Panc1 (cell line): ENCODE data around the gene HES4. TPM values are rescaled to one million over a fixed set of nuclear protein-coding genes. Genes with fewer than 3 reads are reported as not detected.

Source experiments
- ATAC-seq: fragments of 200-7000 bp; cut with Tn5 transposase; 2 replicates; pipeline ENCODE4 v1.9.1; 2020; ENCODE audit warnings: mild to moderate bottlenecking, moderate library complexity
- BruUV-seq: library from RNA; stranded (reverse); fragments of 400-500 nt; replicated peaks from 2 replicates; lab custom pipeline; 2021; lab: Mats Ljungman, UMichigan
- CTCF ChIA-PET: fragments of 300-600 bp; sonication (Branson Sonifier 250); formaldehyde crosslinking; loops from one replicate; lab custom pipeline; 2022; ENCODE audit warnings: antibody characterized with exemption; lab: Charles Lee
- POLR2A ChIA-PET: fragments of 300-600 bp; sonication (Branson Sonifier 250); formaldehyde crosslinking; loops from one replicate; lab custom pipeline; 2022; ENCODE audit warnings: antibody characterized with exemption; lab: Charles Lee
- DNase-seq: peaks from one replicate; pipeline ENCODE4 v3.0.0-alpha.2; 2010; ENCODE audit warnings: low read depth, low spot score
- H3K27ac ChIP-seq: 2 replicates; pipeline ENCODE4 v1.5.1; 2011; ENCODE audit warnings: mild to moderate bottlenecking, low read length, inconsistent platforms
- H3K27me3 ChIP-seq: fragments of 200-500 bp; sonication (Bioruptor generic); 2 replicates; pipeline ENCODE4 v1.6.0; 2014; ENCODE audit warnings: low read length, inconsistent platforms; ENCODE audit not compliant: control insufficient read depth, insufficient read depth
- H3K36me3 ChIP-seq: fragments of 200-500 bp; sonication (Bioruptor generic); 2 replicates; pipeline ENCODE4 v1.5.1; 2014; ENCODE audit warnings: inconsistent platforms, mild to moderate bottlenecking, low read length, moderate library complexity; ENCODE audit not compliant: control insufficient read depth, insufficient read depth
- H3K4me1 ChIP-seq: 2 replicates; pipeline ENCODE4 v1.5.1; 2011; ENCODE audit warnings: inconsistent platforms, mild to moderate bottlenecking, low read length, moderate library complexity; ENCODE audit not compliant: control insufficient read depth, insufficient read depth
- H3K4me3 ChIP-seq, 2 experiments: 2 replicates each; pipeline ENCODE4 v1.5.1; 2011 to 2012; ENCODE audit warnings: low read depth in 2 of 2, low read length in 2 of 2, mild to moderate bottlenecking in 2 of 2, inconsistent platforms in 1 of 2, moderate library complexity in 1 of 2
- H3K9me3 ChIP-seq: fragments of 200-500 bp; sonication (Bioruptor generic); 2 replicates; pipeline ENCODE4 v1.5.1; 2014; ENCODE audit warnings: low read depth, mild to moderate bottlenecking, inconsistent platforms, low read length, moderate library complexity; ENCODE audit not compliant: control insufficient read depth, insufficient read depth
- CTCF ChIP-seq: fragments of 450-650 bp; IDR thresholded peaks from 2 replicates; pipeline ENCODE4 v1.5.1; 2017; ENCODE audit warnings: mild to moderate bottlenecking
- POLR2AphosphoS5 ChIP-seq: IDR thresholded peaks from 2 replicates; pipeline ENCODE4 v1.6.1; 2012; ENCODE audit warnings: mild to moderate bottlenecking, low read depth, low read length, moderate library complexity
- REST ChIP-seq, 2 experiments: IDR thresholded peaks; 2 replicates each; pipeline ENCODE4 v1.6.1; 2011 to 2012; ENCODE audit warnings: low read depth in 2 of 2, control low read depth in 1 of 2, low read length in 1 of 2, mild to moderate bottlenecking in 1 of 2, moderate library complexity in 1 of 2; ENCODE audit not compliant: insufficient read depth in 1 of 2
- SIN3A ChIP-seq: IDR thresholded peaks from 2 replicates; pipeline ENCODE4 v1.6.1; 2012; ENCODE audit warnings: low read depth, mild to moderate bottlenecking, low read length, moderate library complexity, borderline replicate concordance; ENCODE audit not compliant: insufficient read depth
- TCF7L2 ChIP-seq: IDR thresholded peaks from 2 replicates; pipeline ENCODE4 v1.6.1; 2011; ENCODE audit warnings: mild to moderate bottlenecking, low read depth, low read length, inconsistent platforms
- in situ Hi-C: cut with HindIII; loops from 2 replicates; pipeline ENCODE4 v1.10.0; 2016; ENCODE audit warnings: low sequenced_read_pairs, low pct_unique_long_range_greater_than_20kb
- intact Hi-C: fragments of 100-400 bp; cut with micrococcal nuclease; formaldehyde crosslinking; loops from one replicate; pipeline ENCODE4 v1.10.0; 2022; ENCODE audit not compliant: unreplicated experiment
- total RNA-seq: library from RNA; stranded (reverse); gene quantifications from one replicate; pipeline ENCODE4 v1.2.1, GENCODE V29; 2021; ENCODE audit not compliant: unreplicated experiment

Gene HES4
- total RNA-seq, 1 experiment from 2014 or later: 74.2 TPM

GRCh38 chr1:950268-950667 lies 49.6 kb downstream of the HES4 start:
- ATAC-seq: no peak
- ChIA-PET POLR2A (no interaction called here), CTCF (no interaction called here)
- H3K36me3 ChIP-seq: peaks cover 2% of the 10 kb centered on the region
- H3K9me3 ChIP-seq: no peaks in the 10 kb centered on the region
- H3K4me3 ChIP-seq: no peak overlapping the region
- in situ Hi-C loops: no loop called here
- BruUV-seq: no TSS peak
- intact Hi-C loops: no loop called here
- DNase-seq: no peak
- TF ChIP-seq CTCF (no peak), SIN3A (no peak), REST (IDR thresholded peaks at IDR 0.05; ENCODE audit: insufficient read depth in 1 of 2, low read depth in 2 of 2, low read length in 1 of 2) (no peak), POLR2AphosphoS5 (no peak), TCF7L2 (no peak)
- no peak overlapping the region for H3K27ac ChIP-seq
- no peaks in the 10 kb centered on the region for H3K27me3 ChIP-seq
- peaks cover 6% of the 10 kb centered on the region for H3K4me1 ChIP-seq

Other genes with a start within 250 kb of the HES4 start
- 51.8 TPM for gene SAMD11, start 76.2 kb downstream of the HES4 start, total RNA-seq
- 193 TPM for gene NOC2L, start 40.8 kb downstream of the HES4 start, total RNA-seq
- 58.8 TPM for gene KLHL17, start 39.5 kb downstream of the HES4 start, total RNA-seq
- gene PLEKHN1, start 33.6 kb downstream of the HES4 start, total RNA-seq: 9.8 TPM
- gene PERM1, start 18.0 kb downstream of the HES4 start, total RNA-seq: 1.5 TPM
- gene ISG15, start 13.4 kb upstream of the HES4 start, total RNA-seq: 102 TPM
- gene AGRN, start 20.0 kb upstream of the HES4 start, total RNA-seq: 153 TPM
- 0.08 TPM for gene RNF223, start 74.2 kb upstream of the HES4 start, total RNA-seq
- gene C1orf159, start 116.0 kb upstream of the HES4 start, total RNA-seq: 28.8 TPM
- not detected for gene TTLL10, start 173.8 kb upstream of the HES4 start, total RNA-seq
- 4.3 TPM for gene TNFRSF18, start 206.5 kb upstream of the HES4 start, total RNA-seq
- 0.62 TPM for gene TNFRSF4, start 214.1 kb upstream of the HES4 start, total RNA-seq
- gene SDF4, start 231.9 kb upstream of the HES4 start, total RNA-seq: 335 TPM
- 46.4 TPM for gene B3GALT6, start 232.1 kb upstream of the HES4 start, total RNA-seq
- 41.4 TPM for gene C1QTNF12, start 246.6 kb upstream of the HES4 start, total RNA-seq